Esophagus (tissue), 2 donors: ENCODE measurements around the gene MAP1LC3B. TPM values are rescaled to one million over a fixed set of nuclear protein-coding genes. Genes with fewer than 3 reads are reported as not detected.

Source experiments
- H3K27ac ChIP-seq, 2 donors: one replicate each; pipeline ENCODE4 v1.5.1; 2013; ENCODE audit warnings: low read depth in 2 of 2, mild to moderate bottlenecking in 2 of 2, inconsistent platforms in 1 of 2, low read length in 1 of 2, moderate library complexity in 1 of 2
- H3K27me3 ChIP-seq, 2 donors: one replicate each; pipeline ENCODE4 v1.6.1; 2013; ENCODE audit warnings: low read length in 2 of 2, control low read depth in 1 of 2, mild to moderate bottlenecking in 1 of 2; ENCODE audit not compliant: insufficient read depth in 2 of 2, control insufficient read depth in 1 of 2
- H3K36me3 ChIP-seq, 2 donors: one replicate each; pipeline ENCODE4 v1.6.1; 2013; ENCODE audit warnings: low read length in 1 of 2; ENCODE audit not compliant: control insufficient read depth in 2 of 2, insufficient read depth in 2 of 2
- H3K4me1 ChIP-seq, 2 donors: one replicate each; pipeline ENCODE4 v1.6.1; 2013; ENCODE audit warnings: low read length in 1 of 2; ENCODE audit not compliant: control insufficient read depth in 2 of 2, insufficient read depth in 2 of 2
- H3K4me3 ChIP-seq, 2 donors: one replicate each; pipeline ENCODE4 v1.5.1; 2013; ENCODE audit warnings: low read length in 2 of 2, mild to moderate bottlenecking in 2 of 2, low read depth in 1 of 2, moderate library complexity in 1 of 2
- H3K9me3 ChIP-seq, 2 donors: one replicate each; pipeline ENCODE4 v1.6.1; 2013; ENCODE audit warnings: mild to moderate bottlenecking in 2 of 2, low read depth in 1 of 2, low read length in 1 of 2, moderate library complexity in 1 of 2; ENCODE audit not compliant: control insufficient read depth in 2 of 2, insufficient read depth in 1 of 2
- WGBS, 2 donors: extraction: QIAGEN DNeasy Blood & Tissue Kit; methylation state at CpG; one replicate each; pipeline ENCODE4 v1.1.7; 2013; 5-methylcytosine and 5-hydroxymethylcytosine counted together
- polyA plus RNA-seq, 2 donors: library from polyadenylated mRNA; stranded (reverse); fragments of 200-250 nt; gene quantifications; one replicate each; pipeline ENCODE4 v1.2.3, GENCODE V29; 2013
- donor health status: healthy with polysubstance abuse.
- donor health status: Bipolar disorder and iron deficiency.

The MAP1LC3B gene
- polyA plus RNA-seq, 2 donors, result 28.1 to 41.2 TPM

DNA sequence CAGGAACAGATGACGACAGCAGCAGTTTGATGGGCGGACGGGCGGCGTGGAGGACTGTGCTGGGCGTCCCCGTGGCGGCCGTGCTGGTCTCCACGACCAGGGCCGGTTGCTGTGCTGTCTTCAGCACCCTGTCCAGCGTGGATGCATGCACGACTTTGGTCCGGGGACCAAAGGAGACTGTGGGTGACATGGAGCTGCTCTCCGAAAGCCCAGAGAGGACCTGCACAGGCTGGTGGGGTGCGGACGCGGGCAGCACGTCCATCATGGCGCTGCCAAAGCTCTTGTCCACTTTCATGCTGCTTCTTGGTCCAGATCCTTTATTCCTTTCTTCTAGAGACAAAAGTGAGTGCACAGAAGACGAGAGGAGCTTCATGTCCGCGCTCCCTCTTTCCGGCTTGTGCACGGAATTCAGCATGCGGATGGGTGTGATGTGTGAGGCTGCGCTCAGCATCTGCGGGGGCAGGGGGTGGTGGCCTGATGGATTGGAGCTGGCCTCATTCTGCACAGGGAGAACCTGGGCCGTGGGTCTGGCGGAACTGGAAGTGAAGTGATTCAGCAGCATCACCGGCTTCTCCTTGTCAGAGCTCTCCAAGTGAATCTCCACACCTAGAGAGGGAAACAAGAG lies 20.3 kb downstream of the MAP1LC3B start:
- Histone ChIP-seq H3K9me3 (no peaks in the 10 kb centered on the region), H3K4me1 (peaks cover 0 to 3% of the 10 kb centered on the region in 2 donors), H3K4me3 (no peak overlapping the region), H3K27me3 (no peaks in the 10 kb centered on the region), H3K27ac (no peak overlapping the region), H3K36me3 (peaks cover 19 to 53% of the 10 kb centered on the region in 2 donors)
- 87 to 89% methylated on average over 31 of the region's 31 CpGs for WGBS, 2 donors

DNA sequence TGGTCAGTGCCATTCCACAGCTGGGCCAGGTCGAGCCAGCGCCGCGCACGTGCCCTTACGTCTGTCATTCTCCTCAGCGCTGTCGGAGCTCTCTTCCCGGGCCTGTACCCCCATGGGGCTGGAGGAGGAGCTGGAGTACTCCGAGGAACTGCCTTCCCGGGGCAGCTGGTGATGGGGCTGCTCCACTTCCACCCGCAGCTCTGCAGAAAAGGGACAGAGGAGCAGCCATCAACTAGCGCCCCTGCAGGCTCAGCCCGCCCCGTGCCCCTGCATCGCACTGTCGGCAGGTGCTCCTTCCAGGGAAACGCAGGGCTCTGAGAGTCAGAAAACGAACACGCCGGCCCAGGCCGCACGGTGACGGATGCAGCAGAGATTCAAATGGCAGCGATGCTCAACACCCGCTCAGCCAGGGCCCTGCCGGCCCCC lies 20.9 kb downstream of the MAP1LC3B start:
- no peaks in the 10 kb centered on the region for H3K9me3 ChIP-seq
- WGBS, 2 donors, result 91% methylated on average over 24 to 27 of the region's 27 CpGs
- no peak overlapping the region for H3K27ac ChIP-seq
- H3K36me3 ChIP-seq, result peaks cover 19 to 52% of the 10 kb centered on the region in 2 donors
- peaks cover 0 to 4% of the 10 kb centered on the region in 2 donors for H3K4me1 ChIP-seq
- no peak overlapping the region for H3K4me3 ChIP-seq
- no peaks in the 10 kb centered on the region for H3K27me3 ChIP-seq

DNA sequence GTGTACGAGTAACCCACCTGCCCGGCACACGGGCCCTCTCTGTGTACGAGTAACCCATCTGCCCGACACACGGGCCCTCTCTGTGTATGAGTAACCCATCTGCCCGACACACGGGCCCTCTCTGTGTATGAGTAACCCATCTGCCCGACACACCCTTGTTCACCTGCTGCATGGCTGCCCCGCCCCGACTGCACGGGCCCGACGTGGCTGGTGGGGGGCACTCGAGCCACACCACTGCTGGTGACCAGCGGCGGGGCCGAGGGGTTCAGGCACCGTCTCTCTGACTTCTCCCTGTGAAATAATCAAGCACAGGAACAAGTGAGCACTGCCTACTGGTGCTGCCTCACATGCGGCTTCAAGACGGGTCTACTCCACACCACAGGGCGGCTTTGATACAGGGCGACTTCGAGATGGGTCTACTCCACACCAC lies 22.1 kb downstream of the MAP1LC3B start:
- Histone ChIP-seq H3K4me1 (peaks cover 0 to 4% of the 10 kb centered on the region in 2 donors), H3K4me3 (no peak overlapping the region), H3K27me3 (no peaks in the 10 kb centered on the region), H3K36me3 (peaks cover 19 to 56% of the 10 kb centered on the region in 2 donors), H3K27ac (no peak overlapping the region), H3K9me3 (no peaks in the 10 kb centered on the region)
- 75% methylated on average over 24 of the region's 24 CpGs for WGBS, 2 donors

DNA sequence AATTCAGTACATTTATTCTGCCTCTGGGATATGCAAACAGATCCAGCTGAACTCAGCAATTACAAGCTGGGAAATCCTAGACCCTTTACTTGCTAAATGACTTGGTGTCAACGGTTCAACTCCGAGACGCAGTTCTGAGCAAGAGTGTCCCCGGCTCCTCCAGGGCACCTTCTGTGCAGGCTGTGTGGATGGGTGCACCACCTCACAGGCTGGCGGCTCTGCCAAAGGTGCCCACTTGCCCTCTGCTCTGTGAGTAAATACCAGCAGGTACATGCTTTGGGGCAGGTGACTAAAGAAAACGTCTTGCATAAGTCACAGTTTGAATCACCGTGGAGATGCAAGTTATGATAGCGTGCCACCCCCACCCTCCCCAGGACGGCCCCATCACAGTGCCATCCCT lies 23.3 kb downstream of the MAP1LC3B start:
- 85 to 88% methylated on average over 9 of the region's 9 CpGs for WGBS, 2 donors
- no peaks in the 10 kb centered on the region for H3K9me3 ChIP-seq
- H3K4me3 ChIP-seq, result no peak overlapping the region
- H3K27ac ChIP-seq, result no peak overlapping the region
- H3K36me3 ChIP-seq, result peaks cover 16 to 56% of the 10 kb centered on the region in 2 donors
- H3K4me1 ChIP-seq, result peaks cover 0 to 4% of the 10 kb centered on the region in 2 donors
- H3K27me3 ChIP-seq, result no peaks in the 10 kb centered on the region

DNA sequence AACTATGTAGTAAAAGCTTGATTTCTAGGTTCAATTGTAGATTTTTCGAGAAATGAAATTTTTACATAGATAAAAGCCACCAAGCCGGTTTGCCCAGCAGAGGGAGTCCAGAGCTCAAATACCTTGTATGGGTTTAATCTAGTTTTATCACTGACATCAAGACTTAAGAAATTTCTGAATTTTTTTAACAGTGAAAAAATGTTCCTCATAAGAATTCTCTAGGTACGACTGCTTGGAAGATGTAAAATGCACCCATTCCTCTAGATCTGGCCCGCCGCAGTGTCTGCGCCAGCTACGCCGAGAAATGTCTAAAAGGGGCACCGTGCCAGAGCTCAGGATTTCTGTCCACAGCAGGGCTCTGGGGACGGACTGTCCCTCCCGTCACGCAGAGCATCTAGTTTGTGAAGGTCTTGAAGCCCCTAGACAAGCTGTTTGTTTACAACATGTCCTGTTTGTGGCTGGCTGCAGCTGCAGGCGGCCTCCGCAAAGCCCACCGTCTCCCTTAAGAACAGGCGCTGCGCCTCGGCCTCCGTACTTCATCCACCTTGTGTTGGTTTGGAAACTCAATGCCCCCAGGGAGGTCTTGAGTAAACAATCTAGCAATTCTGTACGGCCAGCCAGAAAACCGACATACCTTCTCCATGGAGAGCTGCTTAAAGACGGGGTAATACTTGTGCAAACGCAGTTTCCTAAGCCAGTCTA lies 24.8 kb downstream of the MAP1LC3B start:
- H3K4me1 ChIP-seq, result peaks cover 1 to 3% of the 10 kb centered on the region in 2 donors
- WGBS, 2 donors, result 79 to 84% methylated on average over 23 of the region's 23 CpGs
- no peaks in the 10 kb centered on the region for H3K27me3 ChIP-seq
- peaks cover 4 to 53% of the 10 kb centered on the region in 2 donors for H3K36me3 ChIP-seq
- H3K27ac ChIP-seq, result no peak overlapping the region
- no peaks in the 10 kb centered on the region for H3K9me3 ChIP-seq
- H3K4me3 ChIP-seq, result no peak overlapping the region

DNA sequence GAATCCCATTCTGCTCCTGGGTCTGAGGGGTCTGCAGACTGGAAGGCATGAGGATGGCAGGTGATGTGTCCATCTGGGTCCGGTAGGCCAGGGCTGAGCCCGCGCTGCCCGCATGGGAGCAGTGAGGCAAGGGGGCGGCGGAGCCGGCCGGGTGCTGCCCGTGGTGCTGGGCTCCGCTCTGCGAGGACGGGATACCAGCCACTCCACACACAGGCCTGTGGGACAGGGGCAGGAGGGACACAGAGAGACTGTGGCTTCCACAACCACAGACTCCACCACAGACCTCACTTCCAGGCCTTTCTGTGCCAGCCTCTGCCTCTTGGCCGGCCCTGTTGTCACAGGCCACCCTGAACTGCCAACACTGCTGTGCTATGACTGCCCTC lies 25.4 kb downstream of the MAP1LC3B start:
- WGBS, 2 donors, result 94 to 96% methylated on average over 13 of the region's 13 CpGs
- H3K36me3 ChIP-seq, result peaks cover 3 to 48% of the 10 kb centered on the region in 2 donors
- peaks cover 1 to 3% of the 10 kb centered on the region in 2 donors for H3K4me1 ChIP-seq
- H3K27me3 ChIP-seq, result no peaks in the 10 kb centered on the region
- no peak overlapping the region for H3K27ac ChIP-seq
- no peak overlapping the region for H3K4me3 ChIP-seq
- no peaks in the 10 kb centered on the region for H3K9me3 ChIP-seq

DNA sequence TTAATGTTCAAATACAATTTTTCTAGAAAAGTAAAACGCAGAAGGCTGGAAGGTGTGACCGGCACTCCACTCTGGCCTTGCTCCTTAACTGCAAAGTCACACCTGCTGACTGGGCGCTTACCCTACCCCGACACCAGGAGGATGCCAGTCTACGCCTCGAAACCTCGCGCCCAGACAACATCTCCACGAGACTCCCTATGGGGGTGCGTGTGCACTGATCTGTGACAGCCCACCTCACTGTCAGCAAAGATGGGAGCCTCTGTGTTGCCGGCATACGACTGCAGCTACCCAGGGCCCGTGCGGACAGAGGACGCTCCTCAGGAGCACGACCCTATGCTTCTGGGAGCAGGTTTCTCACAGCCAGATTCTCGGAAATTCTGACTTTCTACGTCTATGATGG lies 26.1 kb downstream of the MAP1LC3B start:
- H3K36me3 ChIP-seq, result peaks cover 3 to 41% of the 10 kb centered on the region in 2 donors
- 92 to 94% methylated on average over 18 of the region's 18 CpGs for WGBS, 2 donors
- H3K4me1 ChIP-seq, result peaks cover 1 to 3% of the 10 kb centered on the region in 2 donors
- H3K9me3 ChIP-seq, result no peaks in the 10 kb centered on the region
- H3K4me3 ChIP-seq, result no peak overlapping the region
- H3K27me3 ChIP-seq, result no peaks in the 10 kb centered on the region
- no peak overlapping the region for H3K27ac ChIP-seq

DNA sequence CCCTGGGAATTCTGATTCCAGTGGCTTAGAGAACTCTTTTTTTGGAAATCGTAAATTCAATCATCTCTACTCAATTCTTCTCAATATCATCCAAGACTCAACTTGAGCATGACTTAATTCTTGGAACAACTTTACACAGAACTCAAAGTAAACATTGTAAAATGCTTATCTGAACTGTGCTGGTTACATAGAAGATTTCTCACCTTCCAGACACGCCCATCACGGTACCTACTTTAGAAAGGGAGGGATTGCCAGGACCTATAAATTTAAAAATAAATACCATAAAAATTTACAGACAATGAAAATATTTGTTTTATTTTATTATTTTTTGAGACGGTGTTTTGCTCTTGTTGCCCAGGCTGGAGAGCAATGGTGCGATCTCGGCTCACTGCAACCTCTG lies 26.5 kb downstream of the MAP1LC3B start:
- Histone ChIP-seq H3K4me1 (peaks cover 1 to 3% of the 10 kb centered on the region in 2 donors), H3K4me3 (no peak overlapping the region), H3K9me3 (no peaks in the 10 kb centered on the region), H3K36me3 (peaks cover 3 to 44% of the 10 kb centered on the region in 2 donors), H3K27ac (no peak overlapping the region), H3K27me3 (no peaks in the 10 kb centered on the region)
- WGBS, 2 donors, result 65 to 74% methylated on average over 6 of the region's 6 CpGs

DNA sequence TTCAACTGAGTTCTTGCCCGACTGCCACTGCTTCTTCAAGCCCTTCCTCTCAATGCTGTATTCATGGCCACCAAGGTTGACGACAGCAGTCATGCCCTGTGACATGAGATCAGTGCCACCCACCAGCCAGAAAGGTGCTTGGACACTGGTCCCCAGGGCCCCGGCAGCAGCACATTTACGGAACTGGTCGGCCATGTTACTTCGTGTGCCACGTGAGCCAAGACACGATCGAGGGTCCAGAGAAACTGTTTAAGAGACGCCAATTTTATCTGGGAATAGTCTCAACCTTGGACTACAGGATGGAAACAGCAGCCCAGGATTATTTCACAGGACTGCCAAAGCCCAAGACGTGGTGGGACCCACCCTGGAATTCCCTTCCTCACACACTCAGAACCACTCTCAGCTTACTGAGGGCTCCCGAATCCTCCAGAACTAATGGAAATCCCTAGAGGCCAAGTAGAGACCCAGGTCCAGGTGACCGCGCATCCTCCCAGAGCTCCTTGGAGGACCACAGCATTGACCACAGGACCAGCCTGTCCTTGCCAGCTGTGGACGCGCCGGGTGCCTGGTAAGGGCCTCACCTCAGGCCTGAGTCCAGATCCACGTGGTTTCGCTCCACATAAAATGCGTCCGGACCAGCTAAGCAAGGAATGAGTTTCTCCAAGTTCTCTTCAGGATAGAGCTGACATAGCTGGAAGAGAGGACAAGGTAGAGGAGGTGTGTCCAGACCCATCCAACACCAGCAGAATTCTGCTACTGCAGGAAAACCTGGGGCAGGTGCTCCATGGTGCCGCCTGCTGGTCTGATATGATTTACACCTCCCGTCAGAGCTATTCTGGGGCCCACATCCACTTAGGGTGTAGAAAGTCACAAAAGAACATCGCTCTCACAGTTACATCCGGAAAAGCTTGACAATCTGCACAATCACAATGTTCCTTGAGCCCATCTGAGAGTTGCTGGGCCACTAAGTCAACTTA lies 28.2 kb downstream of the MAP1LC3B start:
- H3K27me3 ChIP-seq, result no peaks in the 10 kb centered on the region
- no peak overlapping the region for H3K4me3 ChIP-seq
- H3K4me1 ChIP-seq, result peaks cover 1 to 3% of the 10 kb centered on the region in 2 donors
- 91 to 92% methylated on average over 25 of the region's 25 CpGs for WGBS, 2 donors
- no peaks in the 10 kb centered on the region for H3K9me3 ChIP-seq
- peak overlapping the region in 1 of 2 donors; percentile 48 for H3K27ac ChIP-seq
- H3K36me3 ChIP-seq, result peaks cover 3 to 42% of the 10 kb centered on the region in 2 donors
